ENCODE results near the gene C1QTNF9B.

DNA sequence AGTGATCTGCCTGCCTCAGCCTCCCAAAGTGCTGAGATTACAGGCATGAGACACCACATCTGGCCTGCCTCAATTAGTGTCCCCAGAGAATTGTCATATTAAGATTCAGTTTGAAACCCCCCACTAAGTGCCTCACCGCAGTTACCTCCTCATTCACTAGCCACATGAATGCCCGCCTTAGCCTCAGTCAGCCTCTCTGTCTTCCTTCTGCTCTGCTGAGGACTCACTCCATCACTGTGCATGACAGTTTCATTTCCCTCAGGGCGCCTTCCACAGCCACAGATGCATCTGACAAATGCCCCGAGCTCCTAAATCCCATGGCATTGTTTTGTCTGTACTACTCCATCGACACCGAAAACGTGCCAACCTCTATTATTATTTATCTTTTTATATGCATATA, 31.4 kb downstream of the C1QTNF9B start:
- TF ChIP-seq, protein P1, sequence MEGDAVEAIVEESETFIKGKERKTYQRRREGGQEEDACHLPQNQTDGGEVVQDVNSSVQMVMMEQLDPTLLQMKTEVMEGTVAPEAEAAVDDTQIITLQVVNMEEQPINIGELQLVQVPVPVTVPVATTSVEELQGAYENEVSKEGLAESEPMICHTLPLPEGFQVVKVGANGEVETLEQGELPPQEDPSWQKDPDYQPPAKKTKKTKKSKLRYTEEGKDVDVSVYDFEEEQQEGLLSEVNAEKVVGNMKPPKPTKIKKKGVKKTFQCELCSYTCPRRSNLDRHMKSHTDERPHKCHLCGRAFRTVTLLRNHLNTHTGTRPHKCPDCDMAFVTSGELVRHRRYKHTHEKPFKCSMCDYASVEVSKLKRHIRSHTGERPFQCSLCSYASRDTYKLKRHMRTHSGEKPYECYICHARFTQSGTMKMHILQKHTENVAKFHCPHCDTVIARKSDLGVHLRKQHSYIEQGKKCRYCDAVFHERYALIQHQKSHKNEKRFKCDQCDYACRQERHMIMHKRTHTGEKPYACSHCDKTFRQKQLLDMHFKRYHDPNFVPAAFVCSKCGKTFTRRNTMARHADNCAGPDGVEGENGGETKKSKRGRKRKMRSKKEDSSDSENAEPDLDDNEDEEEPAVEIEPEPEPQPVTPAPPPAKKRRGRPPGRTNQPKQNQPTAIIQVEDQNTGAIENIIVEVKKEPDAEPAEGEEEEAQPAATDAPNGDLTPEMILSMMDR (conservative IDR thresholded peaks at IDR 0.05 in 1 of 2, IDR thresholded peaks at IDR 0.05 in 1 of 2; ENCODE audit: extremely low read depth in 1 of 2, insufficient read depth in 1 of 2, low read depth in 1 of 2, low read length in 2 of 2), result no peak
- no peak for TF ChIP-seq EZH2 (IDR thresholded peaks at IDR 0.05; ENCODE audit: borderline replicate concordance, low read length)
